GM12892 (cell line): ENCODE results near the gene EMILIN1.

ENCODE experiments used
- POLR2A ChIP-seq: IDR thresholded peaks from 2 replicates; pipeline ENCODE4 v1.6.1; 2011; ENCODE audit warnings: low read depth, low read length, control low read depth
- POLR2AphosphoS5 ChIP-seq: IDR thresholded peaks from 2 replicates; pipeline ENCODE4 v1.6.1; 2011; ENCODE audit warnings: low read depth, low read length, control low read depth

DNA sequence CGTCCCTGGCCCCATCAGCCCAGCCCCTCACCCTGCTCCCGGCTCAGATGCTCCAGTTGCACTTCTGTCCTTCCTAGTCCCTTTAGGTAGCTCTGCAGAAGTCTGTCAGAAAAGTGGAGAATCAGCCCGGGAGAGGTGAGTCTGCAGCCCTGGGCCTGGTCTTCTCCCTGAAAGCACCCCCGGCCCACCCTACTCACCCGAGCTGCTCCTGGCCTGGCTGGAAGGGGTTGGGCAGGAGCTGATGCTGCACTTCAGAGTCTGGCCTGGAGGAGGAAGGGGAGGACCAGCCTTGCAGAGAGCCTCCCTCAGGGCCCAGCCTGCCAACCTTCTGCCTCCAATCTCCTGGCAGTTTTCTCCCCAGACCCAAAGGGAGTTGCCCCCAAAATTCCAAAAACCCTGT lies 23.9 kb downstream of the EMILIN1 start:
- TF ChIP-seq POLR2A, result no peak
- no peak for TF ChIP-seq POLR2AphosphoS5
